ENCODE measurements around the gene BBS2. TPM values are rescaled to one million over a fixed set of nuclear protein-coding genes. Genes with fewer than 3 reads are reported as not detected.

BBS2 gene
- total and polyA plus RNA-seq, 2 experiments from 2014 or later: 13.7 to 25.2 TPM

DNA sequence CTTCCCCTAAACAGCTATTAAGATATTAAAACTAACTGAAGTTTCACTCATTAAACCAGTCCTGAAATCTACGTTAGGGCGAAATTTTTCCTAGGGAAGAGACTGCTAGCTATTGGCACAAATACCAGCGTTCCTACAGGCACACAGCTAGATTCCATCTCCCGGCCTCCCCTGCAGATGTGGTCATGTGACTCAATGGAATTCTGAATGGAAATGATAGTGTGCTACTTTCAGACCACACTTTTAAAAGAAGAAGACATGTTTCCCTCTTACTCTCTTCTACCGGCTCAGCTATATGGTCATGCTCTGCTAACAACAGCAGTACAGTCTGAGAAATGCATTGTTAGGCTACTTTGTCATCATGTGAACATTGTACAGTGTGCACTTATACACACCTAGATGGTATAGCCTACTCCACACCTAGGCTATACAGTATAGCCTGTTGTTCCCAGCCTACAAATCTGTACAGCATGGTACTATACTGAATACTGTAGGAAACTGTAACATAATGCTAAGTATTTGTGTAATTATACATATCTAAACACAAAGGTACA, 37.1 kb downstream of the BBS2 start:
- Mint-ChIP-seq H3K27ac (no peak overlapping the region), H3K9me3 (no peaks in the 10 kb centered on the region), H3K36me3 (ENCODE audit: low read depth) (peaks cover 4% of the 10 kb centered on the region; the same call in 2 of the 3 replicates), H3K4me3 (no peak overlapping the region), H3K4me1 (no peaks in the 10 kb centered on the region; the same call in 2 of the 3 replicates), H3K27me3 (ENCODE audit: insufficient read depth, low read depth, poor library complexity) (peaks cover 2% of the 10 kb centered on the region)
- Histone ChIP-seq H3K36me3 (ENCODE audit: insufficient read depth) (no peaks in the 10 kb centered on the region), H3K4me2 (no peak overlapping the region), H3K79me2 (replicated peaks; ENCODE audit: insufficient read depth) (no peaks in the 10 kb centered on the region), H3F3A (replicated peaks; ENCODE audit: low read depth) (no peaks in the 10 kb centered on the region), H3K4me3 (no peak overlapping the region), H4K20me1 (replicated peaks; ENCODE audit: insufficient read depth) (no peaks in the 10 kb centered on the region; the same call in 1 of the 2 replicates), H3K9me2 (ENCODE audit: insufficient read depth) (no peaks in the 10 kb centered on the region), H2AFZ (no peak overlapping the region), H3K4me1 (ENCODE audit: insufficient read depth) (no peaks in the 10 kb centered on the region), H3K27ac (ENCODE audit: low read depth) (no peak overlapping the region), H3K27me3 (ENCODE audit: insufficient read depth) (no peaks in the 10 kb centered on the region)
- DNase-seq (ENCODE audit: low spot score) (no peak), ATAC-seq (no peak)
- TF ChIP-seq, protein P1, sequence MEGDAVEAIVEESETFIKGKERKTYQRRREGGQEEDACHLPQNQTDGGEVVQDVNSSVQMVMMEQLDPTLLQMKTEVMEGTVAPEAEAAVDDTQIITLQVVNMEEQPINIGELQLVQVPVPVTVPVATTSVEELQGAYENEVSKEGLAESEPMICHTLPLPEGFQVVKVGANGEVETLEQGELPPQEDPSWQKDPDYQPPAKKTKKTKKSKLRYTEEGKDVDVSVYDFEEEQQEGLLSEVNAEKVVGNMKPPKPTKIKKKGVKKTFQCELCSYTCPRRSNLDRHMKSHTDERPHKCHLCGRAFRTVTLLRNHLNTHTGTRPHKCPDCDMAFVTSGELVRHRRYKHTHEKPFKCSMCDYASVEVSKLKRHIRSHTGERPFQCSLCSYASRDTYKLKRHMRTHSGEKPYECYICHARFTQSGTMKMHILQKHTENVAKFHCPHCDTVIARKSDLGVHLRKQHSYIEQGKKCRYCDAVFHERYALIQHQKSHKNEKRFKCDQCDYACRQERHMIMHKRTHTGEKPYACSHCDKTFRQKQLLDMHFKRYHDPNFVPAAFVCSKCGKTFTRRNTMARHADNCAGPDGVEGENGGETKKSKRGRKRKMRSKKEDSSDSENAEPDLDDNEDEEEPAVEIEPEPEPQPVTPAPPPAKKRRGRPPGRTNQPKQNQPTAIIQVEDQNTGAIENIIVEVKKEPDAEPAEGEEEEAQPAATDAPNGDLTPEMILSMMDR (conservative IDR thresholded peaks at IDR 0.05; ENCODE audit: low read depth in 2 of 2): no peak
- no peak for TF ChIP-seq POLR2AphosphoS5 (IDR thresholded peaks at IDR 0.05; ENCODE audit: low read depth)
- TF ChIP-seq, protein P2, sequence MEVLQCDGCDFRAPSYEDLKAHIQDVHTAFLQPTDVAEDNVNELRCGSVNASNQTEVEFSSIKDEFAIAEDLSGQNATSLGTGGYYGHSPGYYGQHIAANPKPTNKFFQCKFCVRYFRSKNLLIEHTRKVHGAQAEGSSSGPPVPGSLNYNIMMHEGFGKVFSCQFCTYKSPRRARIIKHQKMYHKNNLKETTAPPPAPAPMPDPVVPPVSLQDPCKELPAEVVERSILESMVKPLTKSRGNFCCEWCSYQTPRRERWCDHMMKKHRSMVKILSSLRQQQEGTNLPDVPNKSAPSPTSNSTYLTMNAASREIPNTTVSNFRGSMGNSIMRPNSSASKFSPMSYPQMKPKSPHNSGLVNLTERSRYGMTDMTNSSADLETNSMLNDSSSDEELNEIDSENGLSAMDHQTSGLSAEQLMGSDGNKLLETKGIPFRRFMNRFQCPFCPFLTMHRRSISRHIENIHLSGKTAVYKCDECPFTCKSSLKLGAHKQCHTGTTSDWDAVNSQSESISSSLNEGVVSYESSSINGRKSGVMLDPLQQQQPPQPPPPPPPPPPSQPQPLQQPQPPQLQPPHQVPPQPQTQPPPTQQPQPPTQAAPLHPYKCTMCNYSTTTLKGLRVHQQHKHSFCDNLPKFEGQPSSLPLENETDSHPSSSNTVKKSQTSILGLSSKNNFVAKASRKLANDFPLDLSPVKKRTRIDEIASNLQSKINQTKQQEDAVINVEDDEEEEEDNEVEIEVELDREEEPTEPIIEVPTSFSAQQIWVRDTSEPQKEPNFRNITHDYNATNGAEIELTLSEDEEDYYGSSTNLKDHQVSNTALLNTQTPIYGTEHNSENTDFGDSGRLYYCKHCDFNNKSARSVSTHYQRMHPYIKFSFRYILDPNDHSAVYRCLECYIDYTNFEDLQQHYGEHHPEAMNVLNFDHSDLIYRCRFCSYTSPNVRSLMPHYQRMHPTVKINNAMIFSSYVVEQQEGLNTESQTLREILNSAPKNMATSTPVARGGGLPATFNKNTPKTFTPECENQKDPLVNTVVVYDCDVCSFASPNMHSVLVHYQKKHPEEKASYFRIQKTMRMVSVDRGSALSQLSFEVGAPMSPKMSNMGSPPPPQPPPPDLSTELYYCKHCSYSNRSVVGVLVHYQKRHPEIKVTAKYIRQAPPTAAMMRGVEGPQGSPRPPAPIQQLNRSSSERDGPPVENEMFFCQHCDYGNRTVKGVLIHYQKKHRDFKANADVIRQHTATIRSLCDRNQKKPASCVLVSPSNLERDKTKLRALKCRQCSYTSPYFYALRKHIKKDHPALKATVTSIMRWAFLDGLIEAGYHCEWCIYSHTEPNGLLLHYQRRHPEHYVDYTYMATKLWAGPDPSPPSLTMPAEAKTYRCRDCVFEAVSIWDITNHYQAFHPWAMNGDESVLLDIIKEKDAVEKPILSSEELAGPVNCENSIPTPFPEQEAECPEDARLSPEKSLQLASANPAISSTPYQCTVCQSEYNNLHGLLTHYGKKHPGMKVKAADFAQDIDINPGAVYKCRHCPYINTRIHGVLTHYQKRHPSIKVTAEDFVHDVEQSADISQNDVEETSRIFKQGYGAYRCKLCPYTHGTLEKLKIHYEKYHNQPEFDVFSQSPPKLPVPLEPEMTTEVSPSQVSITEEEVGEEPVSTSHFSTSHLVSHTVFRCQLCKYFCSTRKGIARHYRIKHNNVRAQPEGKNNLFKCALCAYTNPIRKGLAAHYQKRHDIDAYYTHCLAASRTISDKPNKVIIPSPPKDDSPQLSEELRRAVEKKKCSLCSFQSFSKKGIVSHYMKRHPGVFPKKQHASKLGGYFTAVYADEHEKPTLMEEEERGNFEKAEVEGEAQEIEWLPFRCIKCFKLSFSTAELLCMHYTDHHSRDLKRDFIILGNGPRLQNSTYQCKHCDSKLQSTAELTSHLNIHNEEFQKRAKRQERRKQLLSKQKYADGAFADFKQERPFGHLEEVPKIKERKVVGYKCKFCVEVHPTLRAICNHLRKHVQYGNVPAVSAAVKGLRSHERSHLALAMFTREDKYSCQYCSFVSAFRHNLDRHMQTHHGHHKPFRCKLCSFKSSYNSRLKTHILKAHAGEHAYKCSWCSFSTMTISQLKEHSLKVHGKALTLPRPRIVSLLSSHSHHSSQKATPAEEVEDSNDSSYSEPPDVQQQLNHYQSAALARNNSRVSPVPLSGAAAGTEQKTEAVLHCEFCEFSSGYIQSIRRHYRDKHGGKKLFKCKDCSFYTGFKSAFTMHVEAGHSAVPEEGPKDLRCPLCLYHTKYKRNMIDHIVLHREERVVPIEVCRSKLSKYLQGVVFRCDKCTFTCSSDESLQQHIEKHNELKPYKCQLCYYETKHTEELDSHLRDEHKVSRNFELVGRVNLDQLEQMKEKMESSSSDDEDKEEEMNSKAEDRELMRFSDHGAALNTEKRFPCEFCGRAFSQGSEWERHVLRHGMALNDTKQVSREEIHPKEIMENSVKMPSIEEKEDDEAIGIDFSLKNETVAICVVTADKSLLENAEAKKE (CRISPR knock-in tag; IDR thresholded peaks at IDR 0.05): no peak
- TF ChIP-seq JUNB (IDR thresholded peaks at IDR 0.05; ENCODE audit: unreplicated experiment): no peak
- TF ChIP-seq, protein P3, sequence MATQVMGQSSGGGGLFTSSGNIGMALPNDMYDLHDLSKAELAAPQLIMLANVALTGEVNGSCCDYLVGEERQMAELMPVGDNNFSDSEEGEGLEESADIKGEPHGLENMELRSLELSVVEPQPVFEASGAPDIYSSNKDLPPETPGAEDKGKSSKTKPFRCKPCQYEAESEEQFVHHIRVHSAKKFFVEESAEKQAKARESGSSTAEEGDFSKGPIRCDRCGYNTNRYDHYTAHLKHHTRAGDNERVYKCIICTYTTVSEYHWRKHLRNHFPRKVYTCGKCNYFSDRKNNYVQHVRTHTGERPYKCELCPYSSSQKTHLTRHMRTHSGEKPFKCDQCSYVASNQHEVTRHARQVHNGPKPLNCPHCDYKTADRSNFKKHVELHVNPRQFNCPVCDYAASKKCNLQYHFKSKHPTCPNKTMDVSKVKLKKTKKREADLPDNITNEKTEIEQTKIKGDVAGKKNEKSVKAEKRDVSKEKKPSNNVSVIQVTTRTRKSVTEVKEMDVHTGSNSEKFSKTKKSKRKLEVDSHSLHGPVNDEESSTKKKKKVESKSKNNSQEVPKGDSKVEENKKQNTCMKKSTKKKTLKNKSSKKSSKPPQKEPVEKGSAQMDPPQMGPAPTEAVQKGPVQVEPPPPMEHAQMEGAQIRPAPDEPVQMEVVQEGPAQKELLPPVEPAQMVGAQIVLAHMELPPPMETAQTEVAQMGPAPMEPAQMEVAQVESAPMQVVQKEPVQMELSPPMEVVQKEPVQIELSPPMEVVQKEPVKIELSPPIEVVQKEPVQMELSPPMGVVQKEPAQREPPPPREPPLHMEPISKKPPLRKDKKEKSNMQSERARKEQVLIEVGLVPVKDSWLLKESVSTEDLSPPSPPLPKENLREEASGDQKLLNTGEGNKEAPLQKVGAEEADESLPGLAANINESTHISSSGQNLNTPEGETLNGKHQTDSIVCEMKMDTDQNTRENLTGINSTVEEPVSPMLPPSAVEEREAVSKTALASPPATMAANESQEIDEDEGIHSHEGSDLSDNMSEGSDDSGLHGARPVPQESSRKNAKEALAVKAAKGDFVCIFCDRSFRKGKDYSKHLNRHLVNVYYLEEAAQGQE (IDR thresholded peaks at IDR 0.05; ENCODE audit: unreplicated experiment): no peak
- TF ChIP-seq NANOG (IDR thresholded peaks at IDR 0.05; ENCODE audit: borderline replicate concordance): no peak
